ENCODE data around the gene ST3GAL4. TPM values are rescaled to one million over a fixed set of nuclear protein-coding genes. Genes with fewer than 3 reads are reported as not detected.

The ST3GAL4 gene
- total and polyA plus RNA-seq, 3 donors from 2014 or later, result 102 to 221 (median 212) TPM

DNA sequence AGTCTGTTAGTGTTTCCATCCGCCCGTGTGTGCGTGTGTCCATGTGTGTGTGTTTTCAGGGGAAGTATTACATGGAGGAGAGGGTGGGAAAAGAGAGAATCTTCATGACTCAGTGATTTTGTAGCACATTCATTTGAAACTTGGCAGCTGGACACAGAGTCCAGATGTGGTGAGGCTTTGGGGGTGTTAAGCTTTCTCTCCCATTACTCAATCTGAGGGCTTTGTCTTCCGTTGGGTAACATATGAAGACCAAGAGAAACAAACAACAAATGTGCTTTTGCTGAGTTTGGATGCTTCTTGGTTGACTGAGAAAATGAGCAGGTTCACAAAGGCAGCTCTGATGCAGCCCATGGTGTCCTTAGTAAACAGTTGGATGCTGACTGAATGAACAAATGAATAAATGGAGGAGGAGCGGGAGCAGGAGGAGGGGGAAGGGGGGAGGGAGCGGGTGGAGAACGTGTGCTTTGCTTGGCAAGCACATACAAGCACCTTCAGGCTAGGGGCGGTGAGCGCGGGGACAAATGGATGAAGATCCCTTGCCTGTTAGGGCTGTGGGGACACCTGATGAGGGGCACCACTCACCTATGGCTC, 104.3 kb downstream of the ST3GAL4 start:
- Histone ChIP-seq H3K4me1 (no peaks in the 10 kb centered on the region), H3K9me3 (no peaks in the 10 kb centered on the region), H3K4me3 (no peak overlapping the region), H3K36me3 (ENCODE audit: low read depth, missing control alignments) (no peaks in the 10 kb centered on the region), H3K27me3 (no peaks in the 10 kb centered on the region), H3K27ac (no peak overlapping the region)
- no peak for DNase-seq
- no peak for TF ChIP-seq POLR2A (IDR thresholded peaks at IDR 0.05)
- TF ChIP-seq, protein P1, sequence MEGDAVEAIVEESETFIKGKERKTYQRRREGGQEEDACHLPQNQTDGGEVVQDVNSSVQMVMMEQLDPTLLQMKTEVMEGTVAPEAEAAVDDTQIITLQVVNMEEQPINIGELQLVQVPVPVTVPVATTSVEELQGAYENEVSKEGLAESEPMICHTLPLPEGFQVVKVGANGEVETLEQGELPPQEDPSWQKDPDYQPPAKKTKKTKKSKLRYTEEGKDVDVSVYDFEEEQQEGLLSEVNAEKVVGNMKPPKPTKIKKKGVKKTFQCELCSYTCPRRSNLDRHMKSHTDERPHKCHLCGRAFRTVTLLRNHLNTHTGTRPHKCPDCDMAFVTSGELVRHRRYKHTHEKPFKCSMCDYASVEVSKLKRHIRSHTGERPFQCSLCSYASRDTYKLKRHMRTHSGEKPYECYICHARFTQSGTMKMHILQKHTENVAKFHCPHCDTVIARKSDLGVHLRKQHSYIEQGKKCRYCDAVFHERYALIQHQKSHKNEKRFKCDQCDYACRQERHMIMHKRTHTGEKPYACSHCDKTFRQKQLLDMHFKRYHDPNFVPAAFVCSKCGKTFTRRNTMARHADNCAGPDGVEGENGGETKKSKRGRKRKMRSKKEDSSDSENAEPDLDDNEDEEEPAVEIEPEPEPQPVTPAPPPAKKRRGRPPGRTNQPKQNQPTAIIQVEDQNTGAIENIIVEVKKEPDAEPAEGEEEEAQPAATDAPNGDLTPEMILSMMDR (IDR thresholded peaks at IDR 0.05), result no peak
- intact Hi-C loops (cut with DNase I; ENCODE audit: low total_unique reads), result no loop called here
- WGBS, 2 donors, result 69 to 75% methylated on average over 10 of the region's 10 CpGs

DNA sequence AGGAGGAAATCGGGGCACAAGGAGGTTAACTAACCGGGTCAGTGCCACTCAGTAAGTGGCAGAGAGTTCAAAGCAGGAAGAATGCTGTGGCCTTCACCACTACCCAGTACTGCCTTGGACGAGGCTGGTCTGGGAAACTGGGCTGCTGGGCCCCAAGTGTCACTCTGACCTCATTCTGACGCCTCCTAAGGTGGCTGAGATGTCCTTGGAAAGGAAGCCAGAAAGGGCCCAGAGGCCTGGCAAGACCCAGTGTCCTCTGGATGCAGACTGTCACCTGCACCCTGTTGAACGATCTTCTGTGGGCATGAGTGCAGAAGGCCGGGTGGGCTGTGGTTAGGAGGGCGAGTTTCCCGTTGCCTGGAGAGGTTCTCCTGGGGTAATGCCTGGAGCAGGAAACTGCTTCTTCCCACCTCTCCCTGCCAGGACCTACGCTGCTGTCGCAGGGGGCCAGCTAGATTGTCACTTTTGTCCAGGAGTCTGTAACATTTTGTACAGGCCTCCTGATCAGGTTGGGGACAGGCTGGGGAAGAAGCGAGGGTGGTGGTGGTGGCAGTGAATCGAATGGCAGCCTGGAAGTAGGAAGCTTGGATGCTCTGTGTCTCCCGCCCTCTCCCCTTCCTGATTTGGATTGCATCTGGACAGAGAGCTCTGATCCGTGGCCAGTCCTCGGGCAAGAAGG, 105.1 kb downstream of the ST3GAL4 start:
- Histone ChIP-seq H3K27ac (no peak overlapping the region), H3K9me3 (no peaks in the 10 kb centered on the region), H3K27me3 (no peaks in the 10 kb centered on the region), H3K36me3 (ENCODE audit: low read depth, missing control alignments) (no peaks in the 10 kb centered on the region), H3K4me1 (peaks cover 4% of the 10 kb centered on the region), H3K4me3 (no peak overlapping the region)
- intact Hi-C loops (cut with DNase I; ENCODE audit: low total_unique reads), result no loop called here
- no peak for DNase-seq
- WGBS, 2 donors, result 81 to 87% methylated on average over 13 to 15 of the region's 15 CpGs
- TF ChIP-seq, protein P1 (IDR thresholded peaks at IDR 0.05), result no peak

DNA sequence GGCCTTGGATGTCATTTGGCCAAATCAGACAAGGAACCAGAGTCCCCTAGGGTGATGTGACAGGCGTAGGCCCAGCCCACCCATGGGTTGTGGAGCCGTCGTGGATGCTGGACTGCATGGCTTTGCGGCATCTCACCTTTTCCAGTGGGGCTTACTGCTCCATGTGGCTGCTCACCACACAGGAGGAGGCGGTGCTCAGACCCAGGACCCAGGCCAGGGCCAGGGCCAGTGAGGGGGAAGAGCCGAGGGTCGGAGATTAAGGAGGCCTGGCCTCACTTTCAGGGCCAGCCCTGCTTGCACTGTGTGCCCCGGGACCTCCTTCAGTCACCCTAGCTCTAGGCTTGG, 105.6 kb downstream of the ST3GAL4 start:
- no peak overlapping the region for H3K27ac ChIP-seq
- intact Hi-C loops (cut with DNase I; ENCODE audit: low total_unique reads), result no loop called here
- TF ChIP-seq POLR2A (IDR thresholded peaks at IDR 0.05), result no peak
- TF ChIP-seq, protein P1 (IDR thresholded peaks at IDR 0.05), result no peak
- H3K4me3 ChIP-seq, result no peak overlapping the region
- DNase-seq, result no peak
- peaks cover 9% of the 10 kb centered on the region for H3K4me1 ChIP-seq
- 86 to 95% methylated on average over 5 to 8 of the region's 8 CpGs for WGBS, 2 donors
- no peaks in the 10 kb centered on the region for H3K27me3 ChIP-seq
- H3K36me3 ChIP-seq (ENCODE audit: low read depth, missing control alignments), result no peaks in the 10 kb centered on the region
- H3K9me3 ChIP-seq, result no peaks in the 10 kb centered on the region

DNA sequence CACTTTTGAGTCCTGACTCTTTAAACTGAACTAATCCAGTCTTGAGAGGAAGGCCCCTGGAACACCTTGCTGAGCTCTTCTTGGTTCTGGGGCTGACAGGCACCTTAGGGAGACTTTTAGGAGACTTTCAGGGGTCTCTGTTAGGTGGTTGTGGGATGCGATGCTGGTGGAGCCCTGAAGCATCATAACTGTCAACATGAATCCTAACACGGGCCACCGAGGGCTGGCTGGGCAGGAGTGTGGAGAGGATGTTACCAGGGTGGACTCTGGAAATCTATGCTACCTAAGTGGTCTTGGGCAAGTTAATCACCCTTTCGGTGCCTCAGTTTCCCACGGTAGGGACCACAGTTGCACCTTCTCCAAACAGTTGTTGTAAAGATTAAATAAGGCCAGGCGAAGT, 106.5 kb downstream of the ST3GAL4 start:
- H3K9me3 ChIP-seq, result no peaks in the 10 kb centered on the region
- no peak overlapping the region for H3K4me3 ChIP-seq
- H3K36me3 ChIP-seq (ENCODE audit: low read depth, missing control alignments), result no peaks in the 10 kb centered on the region
- H3K4me1 ChIP-seq, result peaks cover 10% of the 10 kb centered on the region
- no peak overlapping the region for H3K27ac ChIP-seq
- intact Hi-C loops (cut with DNase I; ENCODE audit: low total_unique reads), result no loop called here
- 76 to 88% methylated on average over 6 of the region's 6 CpGs for WGBS, 2 donors
- TF ChIP-seq POLR2A (IDR thresholded peaks at IDR 0.05), result no peak
- TF ChIP-seq, protein P1 (IDR thresholded peaks at IDR 0.05), result no peak
- H3K27me3 ChIP-seq, result no peaks in the 10 kb centered on the region
- DNase-seq, result no peak

DNA sequence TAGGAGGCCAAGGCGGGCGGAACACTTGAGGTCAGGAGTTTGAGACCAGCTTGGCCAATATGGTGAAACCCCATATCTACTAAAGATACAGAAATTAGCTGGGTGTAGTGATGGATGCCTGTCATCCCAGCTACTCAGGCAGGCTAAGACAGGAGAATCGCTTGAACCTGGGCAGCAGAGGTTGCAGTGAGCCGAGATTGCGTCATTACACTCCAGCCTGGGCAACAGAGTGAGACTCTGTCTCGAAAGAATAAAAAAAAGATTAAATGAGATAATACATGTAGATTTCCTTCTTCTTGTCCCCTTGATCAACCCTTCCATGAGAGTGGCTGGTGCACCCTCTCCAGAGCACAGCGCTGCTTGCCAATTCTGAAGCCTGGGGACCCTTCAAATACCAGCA, 106.9 kb downstream of the ST3GAL4 start:
- Histone ChIP-seq H3K27me3 (no peaks in the 10 kb centered on the region), H3K4me1 (peaks cover 10% of the 10 kb centered on the region), H3K4me3 (no peak overlapping the region), H3K36me3 (ENCODE audit: low read depth, missing control alignments) (no peaks in the 10 kb centered on the region), H3K27ac (no peak overlapping the region), H3K9me3 (no peaks in the 10 kb centered on the region)
- DNase-seq, result no peak
- TF ChIP-seq, protein P1 (IDR thresholded peaks at IDR 0.05), result no peak
- no peak for TF ChIP-seq POLR2A (IDR thresholded peaks at IDR 0.05)
- intact Hi-C loops (cut with DNase I; ENCODE audit: low total_unique reads), result no loop called here
- WGBS, 2 donors, result 97% methylated on average over 7 of the region's 7 CpGs

All from testis (tissue), 3 donors.